ENCODE measurements around the gene KRTAP5-1. TPM values are rescaled to one million over a fixed set of nuclear protein-coding genes. Genes with fewer than 3 reads are reported as not detected.

KRTAP5-1 gene
- total RNA-seq, 1 experiment from 2014 or later, result not detected

DNA sequence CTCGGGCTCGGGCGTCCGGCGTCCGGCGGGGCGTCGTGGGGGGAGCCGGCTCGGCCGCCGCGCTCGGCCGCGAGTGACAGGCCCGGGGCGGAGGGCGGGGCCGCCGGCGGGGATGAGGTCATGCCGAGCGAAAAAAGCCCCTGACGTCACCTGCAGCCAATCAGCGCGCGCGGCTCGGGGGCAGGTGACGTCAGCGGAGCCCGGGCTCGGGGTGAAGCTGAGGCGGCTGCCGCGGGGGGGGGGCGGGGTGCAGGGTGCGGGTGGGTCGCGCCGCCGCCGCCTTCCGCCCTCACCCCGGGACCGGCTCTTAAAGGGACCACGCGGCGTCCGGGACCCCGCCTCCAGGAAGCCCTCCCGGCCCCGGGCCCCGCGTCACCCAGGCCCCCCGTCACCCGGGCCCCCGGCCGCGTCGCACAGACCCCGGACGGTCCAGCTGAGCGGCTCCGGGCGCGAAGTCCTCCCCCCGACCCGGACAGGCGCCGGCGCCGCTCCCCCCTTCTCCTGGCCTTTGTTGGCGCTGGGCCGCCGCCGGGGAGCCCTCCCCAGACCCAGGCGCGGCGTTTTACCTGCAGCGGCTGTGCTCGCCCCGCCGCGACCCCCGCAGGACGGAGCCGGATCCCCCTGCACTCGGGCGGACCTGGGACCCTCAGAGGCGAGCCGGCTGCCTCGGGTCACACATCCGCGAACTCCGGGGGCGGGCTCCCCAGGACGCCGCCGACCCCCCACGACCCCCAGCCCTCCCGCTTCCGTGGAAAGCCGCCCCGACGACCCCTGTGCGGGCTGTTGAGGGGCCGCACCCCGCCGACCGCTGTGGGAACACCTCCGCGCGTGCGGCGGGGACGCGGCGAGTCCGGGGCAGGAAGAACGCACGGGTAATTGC, 12.6 kb downstream of the KRTAP5-1 start, which contains the start of gene DUSP8:
DUSP8 (minus strand) TSS at position 75 of the 880 bp plus-strand sequence. CDS start 6,445 bp downstream, outside the sequence.
- peak; percentile 92 for DNase-seq (ENCODE audit: low spot score)

DNA sequence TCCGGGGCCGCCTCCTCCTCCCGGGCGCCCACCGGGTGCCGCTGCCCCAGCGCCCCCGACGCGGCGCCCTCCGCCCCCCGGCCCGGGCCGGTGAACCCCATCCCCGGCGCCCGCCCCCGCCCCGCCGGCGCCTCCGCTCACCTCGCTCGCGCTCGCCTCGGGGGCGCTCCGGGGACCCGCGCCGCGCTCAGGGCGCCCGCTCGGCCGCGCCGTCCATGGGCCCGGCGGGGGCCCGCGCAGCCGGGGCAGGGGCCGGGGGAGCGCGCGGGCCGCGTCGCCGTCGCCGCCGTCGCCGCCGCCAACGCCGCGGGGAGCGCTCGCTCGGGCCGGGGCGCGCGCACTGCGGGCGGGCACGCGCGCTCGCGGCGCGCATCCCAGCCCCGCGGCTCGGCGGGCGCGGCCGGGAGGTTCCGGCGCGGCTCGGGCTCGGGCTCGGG, 13.3 kb downstream of the KRTAP5-1 start:
- DNase-seq (ENCODE audit: low spot score), result no peak

DNA sequence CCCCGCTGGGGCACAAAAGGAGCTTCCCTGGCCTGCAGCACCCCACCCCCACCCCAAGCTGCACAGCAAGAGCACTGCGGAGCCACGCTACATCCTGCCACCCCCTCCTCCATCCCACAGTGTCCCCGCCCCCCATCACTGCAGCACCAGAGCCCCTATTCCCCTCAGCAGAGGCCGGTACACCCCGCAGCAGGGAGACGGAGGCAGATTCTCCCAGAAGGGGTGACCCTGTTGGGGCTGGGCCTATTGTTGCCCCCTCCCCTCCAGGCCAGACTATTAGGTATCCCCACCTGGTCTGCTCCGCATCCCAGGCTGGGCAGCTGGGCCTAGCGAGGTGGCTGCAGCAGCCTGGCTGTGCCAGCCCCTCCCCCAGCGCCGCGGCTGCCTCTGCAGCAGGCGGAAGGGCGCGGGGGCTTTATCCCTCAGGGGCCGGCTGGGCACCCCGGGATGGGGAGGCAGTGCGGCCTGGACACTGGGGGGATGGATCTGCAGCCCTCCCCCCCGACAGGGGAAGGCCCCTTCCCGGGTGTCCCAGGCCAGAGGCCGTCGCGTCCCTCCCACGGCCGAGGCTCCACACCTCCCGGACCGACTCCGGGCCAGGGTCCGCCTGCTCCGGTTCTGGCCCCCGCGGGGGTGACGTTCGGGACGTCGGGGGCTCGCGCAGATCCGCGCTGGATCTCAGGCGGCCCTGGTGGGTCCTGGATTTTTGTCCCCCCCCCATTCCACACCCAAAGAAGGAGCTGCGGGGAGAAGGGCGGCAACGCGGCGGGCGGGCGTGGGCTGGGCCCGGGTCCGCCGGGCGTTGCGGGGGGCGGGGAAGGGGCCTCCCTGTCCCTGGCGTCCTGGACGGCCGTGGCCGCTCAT, 14.0 kb downstream of the KRTAP5-1 start:
- no peak for DNase-seq (ENCODE audit: low spot score)

DNA sequence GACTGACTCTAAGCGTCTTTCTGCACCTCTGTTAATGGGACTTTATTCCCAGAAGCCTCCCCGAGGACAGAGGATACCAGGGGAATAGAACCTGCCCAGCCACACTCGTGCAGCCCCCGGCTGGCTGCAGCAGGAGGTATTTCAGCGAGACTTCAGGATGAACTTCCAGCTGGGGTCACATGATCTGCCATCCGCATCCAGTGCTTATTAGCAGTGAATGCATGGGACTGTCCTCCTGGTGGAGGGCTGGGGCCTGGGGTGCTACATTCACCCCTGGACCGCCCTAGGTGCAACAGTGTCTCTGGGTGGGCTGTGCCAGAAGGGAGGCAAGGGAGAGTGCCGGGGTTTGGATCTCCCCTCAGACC, 14.6 kb downstream of the KRTAP5-1 start:
- no peak for DNase-seq (ENCODE audit: low spot score)

DNA sequence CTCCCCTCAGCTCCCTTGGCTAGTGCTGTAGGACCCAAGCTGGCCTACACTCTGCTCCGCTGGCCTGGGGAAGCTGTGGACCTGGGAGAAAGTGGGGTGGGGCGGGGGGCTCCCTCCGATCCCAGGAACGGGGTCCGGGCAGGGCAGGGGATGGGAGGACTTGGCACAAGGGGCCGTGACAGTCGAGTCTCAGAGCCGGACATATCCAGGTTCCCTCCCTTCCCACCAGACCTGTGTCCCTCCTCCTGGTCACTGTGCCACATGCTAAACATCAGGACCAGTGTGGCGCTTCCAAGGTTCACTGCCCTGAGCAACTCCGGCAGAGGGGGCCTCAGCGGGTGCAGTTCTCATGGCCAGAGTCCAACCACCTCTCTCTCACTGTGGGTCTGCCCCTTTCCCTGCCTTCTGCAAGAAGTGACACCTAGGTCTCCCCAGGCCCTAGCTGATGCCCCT, 15.1 kb downstream of the KRTAP5-1 start:
- no peak for DNase-seq (ENCODE audit: low spot score)

DNA sequence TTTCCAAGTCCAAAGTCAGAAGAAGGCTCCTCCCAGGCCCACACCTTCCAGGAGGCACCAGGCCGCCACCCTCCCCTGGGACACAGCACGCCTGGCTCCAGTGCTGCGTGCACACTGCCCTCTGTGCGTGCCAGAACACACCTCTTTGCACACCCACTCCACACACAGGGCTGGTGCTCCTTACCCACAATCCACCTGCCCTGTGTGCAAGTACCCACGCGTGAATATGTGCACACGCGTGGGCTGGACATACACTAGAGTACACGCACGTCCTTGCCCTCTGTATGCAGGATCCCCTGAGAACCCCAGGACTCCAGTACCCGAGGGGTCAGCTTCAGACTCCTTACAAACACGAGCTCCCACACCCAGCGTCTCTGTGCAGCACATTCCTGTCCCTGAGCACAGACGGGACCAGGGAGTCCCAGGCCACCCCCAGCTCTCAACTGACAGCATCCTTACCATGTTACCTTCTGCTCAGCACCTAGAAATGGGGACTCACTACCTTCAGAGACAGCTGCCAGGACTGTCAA, 15.8 kb downstream of the KRTAP5-1 start:
- DNase-seq (ENCODE audit: low spot score), result no peak

DNA sequence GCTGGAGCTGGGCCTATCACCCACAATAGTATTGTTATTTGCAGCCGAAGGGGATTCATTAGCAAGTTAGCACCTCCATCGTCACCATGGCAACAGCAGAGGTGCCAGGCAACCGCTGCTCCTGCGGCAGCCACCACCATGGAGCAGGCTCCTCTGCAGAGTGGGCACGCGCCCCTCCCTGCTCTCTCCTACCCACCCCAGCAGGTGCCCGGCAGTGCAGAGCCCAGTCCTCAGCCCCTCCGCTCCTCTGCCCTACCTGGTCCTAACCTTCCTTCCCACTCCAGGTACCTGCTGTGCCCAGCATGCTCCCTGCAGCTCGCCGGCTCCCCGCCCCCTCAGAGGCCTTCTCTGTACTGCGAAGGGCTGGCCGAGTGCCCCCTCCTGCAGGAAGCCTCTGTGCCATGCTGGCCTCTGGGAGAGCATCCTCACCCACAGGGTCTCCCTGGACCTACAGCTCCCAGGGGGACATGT, 16.6 kb downstream of the KRTAP5-1 start:
- no peak for DNase-seq (ENCODE audit: low spot score)

DNA sequence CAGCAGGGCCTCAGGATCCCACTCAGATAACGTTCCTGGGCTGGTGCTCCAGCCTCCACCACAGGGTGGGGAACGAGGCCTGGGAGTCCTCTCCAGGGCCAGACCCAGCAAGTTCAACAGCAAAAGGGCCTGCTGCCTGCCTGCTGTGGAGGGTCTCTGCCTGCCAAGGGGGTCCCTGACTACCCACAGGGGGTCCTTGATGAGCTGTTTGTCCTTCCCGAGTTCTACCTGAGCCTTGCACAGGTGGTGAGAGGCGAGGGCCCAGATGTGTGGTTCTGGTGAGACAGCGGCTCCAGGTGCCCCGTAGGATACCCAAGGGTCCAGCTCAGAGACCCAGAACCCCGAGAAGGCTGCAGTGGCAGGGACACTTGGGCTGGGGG, 17.4 kb downstream of the KRTAP5-1 start:
- DNase-seq (ENCODE audit: low spot score), result no peak

DNA sequence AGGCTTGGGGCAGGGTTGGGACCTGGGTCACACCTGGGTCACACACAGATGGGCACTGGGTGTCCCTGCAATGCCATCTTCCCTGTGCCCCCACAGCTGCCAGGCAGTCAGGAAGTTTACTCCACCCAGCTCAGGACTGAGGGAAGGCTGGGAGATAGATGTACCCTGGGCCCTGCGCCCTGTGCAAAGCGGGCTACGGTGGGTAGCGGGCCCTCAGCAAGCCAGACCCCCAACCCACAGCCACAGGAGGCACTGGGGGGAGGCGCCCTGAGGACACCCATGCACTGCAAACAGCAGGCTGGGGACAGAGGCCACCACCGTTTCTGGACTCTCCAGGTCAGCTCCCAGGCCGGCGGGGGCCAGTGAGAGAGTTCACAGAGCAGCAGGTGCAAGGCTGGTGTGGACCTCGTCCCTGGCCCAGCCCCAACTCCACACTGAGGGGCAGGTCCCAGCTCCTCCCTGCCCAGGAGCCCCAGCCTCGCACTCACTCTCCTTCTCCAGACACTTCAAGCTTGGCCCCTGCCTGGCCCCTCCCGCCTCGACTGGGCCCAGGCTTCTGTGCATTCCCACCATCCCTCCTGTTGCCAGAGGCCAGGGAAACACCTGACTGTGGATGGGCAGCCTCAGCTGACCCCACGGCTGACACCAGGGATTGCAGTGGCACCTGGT, 17.9 kb downstream of the KRTAP5-1 start:
- no peak for DNase-seq (ENCODE audit: low spot score)

DNA sequence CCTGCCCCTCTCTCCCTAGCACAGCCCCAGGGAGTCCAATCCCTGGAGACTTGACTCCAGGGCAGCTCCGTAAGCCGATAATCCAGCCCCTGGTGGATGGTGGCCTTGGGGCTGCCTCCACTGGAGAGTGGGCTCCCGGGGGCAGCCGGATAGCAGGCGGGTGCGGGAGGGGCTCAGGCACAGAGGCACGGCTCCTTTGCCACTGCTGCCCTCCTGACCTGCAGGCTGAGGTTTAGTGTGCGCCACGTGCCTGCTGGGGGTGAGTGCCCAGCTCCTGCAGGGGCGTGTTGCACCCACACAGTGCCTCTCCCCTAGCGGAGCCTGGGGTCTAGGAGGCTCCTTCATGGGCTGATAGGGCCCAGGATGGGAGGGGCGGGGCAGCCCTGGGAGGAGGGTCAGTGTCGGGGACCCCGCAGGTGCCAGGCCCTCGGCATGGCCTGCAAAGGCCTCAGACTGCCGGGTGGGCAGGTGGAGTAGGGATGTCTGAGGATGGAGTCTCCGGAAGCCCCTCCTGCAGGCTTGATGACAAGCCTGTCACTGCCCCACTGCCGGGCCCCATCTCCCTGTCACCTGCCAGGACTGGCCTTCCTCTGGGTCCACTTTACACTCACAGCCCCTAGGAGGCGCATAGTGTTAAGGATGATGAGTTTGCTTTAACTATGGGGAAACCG, 18.6 kb downstream of the KRTAP5-1 start:
- no peak for DNase-seq (ENCODE audit: low spot score)

DNA sequence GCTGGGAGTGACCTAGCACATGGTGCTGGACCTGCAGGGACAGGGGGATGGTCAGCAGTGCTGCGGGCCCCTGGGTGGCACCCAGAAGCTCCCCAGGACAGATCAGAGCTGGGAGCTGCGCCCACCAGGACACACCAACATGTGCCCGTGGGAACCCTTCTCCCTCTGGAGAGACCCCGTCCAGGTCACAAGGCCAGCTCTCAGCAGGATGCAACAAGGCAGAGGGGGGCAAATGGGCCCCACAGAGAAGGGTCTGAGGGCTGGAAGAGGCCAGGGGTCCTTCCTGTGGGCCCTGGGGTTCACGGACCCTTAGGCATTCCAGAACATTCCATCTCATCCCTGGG, 19.2 kb downstream of the KRTAP5-1 start:
- no peak for DNase-seq (ENCODE audit: low spot score)

DNA sequence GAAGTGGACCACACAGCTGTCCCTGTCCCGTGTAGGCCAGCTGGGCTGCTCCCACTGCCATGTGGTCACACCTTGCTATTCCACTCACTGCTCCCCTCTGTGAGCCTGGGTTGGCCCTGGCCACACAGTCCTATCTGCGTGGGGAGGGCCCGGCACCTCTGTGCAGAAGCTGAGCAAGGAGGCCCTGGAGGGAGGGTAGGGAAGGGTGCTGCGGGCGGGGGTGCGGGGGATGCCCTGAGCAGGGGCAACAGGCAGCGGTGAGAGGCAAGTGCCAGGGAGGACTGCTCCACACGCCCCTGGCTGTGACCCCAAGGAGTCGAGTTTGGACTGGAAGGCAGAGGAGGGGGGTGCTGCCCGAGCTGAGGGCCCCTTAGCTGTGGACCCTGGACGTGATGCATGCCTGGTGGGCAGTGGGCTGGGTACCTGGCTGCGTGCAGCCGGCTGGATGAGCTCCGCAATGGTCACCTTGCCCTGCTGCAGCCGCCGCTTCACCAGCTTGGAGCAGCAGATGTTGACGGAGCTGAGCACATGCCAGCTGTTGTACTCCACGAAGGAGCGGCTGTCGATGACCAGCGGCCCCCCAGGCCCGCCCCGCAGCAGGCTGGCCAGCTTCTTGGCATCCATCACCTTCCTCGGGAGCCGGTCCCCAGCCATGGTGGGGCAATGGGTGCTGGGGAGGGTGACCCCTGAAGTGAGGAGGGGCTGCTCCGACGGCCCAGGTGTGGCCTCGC, 19.7 kb downstream of the KRTAP5-1 start:
- DNase-seq (ENCODE audit: low spot score), result no peak

DNA sequence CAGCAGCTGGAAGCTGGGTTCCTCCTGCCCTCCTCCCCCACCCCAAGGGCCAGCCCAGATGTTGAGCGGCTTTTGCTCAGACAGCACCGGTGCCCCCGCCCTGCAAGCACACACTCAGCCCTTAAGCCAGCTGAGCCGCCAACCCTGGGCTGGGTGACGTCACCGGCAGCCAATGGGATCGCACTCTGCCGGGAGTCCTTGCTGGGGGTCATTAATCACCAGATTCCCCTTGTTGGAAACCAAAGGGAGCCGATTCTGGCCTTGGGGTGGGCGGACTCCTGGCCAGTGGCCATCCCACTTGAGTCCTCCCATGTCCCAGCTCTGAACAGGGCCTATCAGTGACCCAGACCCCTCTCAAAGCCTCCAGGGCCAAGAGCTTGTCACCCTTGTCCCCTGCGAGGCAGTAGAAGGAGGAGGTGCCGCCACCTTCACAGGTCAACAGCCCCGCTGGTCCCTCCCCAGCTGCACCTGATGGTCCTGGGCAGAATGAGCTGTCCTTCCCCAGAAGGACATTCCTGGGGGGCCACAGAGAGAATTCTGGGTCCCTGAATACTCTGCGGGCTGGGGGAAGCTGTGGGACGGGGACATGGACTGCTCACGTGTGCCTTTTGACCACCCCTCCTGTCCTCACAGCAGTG, 20.4 kb downstream of the KRTAP5-1 start:
- DNase-seq (ENCODE audit: low spot score), result no peak

DNA sequence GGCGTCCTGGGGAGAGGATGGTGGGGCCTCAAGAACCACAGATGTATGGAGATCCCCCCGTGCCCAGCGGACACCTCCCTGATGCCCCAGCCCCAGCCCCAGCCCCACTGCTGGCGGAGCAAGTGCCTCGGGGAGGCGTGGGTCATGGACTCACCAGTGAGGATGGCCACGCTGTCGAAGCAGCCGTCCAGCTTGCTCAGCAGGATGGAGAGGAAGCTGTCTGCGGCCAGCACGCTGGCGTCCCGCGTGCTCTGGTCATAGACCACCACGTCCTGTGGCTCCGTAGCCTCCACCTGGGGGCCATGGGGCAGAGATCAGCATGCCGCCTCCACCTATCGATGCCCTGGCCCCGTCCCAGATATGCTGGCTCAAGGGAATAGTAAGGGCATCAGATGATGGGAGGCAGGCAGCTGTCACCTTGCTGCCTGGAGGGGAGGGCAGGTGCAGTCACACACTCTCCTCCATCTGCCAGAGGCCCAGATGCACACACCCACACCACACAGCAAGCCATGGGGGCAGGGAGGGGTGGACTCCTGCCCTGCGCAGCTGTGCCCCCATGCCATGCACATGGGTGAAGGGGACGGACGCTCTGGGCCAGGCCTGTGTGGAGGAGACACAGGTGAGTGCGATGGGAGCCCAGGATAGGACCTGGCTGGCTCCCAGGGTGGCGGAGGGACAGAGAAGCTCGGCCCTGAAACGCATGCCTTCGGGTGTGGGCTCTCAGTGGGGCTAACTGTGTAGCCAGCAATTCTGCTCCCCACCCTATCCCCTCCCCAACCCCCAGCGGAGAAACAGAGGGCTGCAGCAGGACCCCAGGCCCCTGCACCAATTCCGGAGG, 21.2 kb downstream of the KRTAP5-1 start:
- DNase-seq (ENCODE audit: low spot score), result no peak

DNA sequence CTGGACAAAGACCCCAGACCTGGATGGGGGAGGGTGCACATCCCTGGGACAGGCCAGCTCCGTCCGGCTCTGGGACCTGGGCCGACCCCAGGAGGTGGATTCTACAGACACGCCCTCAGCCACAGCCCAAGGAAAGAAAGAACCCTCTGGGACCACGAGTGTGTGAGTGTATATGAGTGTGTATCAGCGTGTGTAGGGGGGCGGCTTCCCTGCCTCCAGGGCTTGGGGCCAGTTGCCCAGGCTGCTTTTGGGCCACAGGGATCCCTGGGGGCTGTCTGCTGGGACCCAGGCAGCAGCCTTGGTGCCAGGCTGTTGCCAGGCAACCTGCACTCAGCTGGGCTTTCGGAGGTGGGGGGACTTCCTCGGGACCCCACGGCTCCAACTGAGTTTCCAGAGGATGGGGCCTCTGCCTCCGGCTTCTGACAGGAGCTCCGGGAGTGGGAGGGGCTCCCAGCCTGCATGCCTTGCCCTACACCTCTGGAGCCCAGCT, 21.9 kb downstream of the KRTAP5-1 start:
- DNase-seq (ENCODE audit: low spot score), result no peak

DNA sequence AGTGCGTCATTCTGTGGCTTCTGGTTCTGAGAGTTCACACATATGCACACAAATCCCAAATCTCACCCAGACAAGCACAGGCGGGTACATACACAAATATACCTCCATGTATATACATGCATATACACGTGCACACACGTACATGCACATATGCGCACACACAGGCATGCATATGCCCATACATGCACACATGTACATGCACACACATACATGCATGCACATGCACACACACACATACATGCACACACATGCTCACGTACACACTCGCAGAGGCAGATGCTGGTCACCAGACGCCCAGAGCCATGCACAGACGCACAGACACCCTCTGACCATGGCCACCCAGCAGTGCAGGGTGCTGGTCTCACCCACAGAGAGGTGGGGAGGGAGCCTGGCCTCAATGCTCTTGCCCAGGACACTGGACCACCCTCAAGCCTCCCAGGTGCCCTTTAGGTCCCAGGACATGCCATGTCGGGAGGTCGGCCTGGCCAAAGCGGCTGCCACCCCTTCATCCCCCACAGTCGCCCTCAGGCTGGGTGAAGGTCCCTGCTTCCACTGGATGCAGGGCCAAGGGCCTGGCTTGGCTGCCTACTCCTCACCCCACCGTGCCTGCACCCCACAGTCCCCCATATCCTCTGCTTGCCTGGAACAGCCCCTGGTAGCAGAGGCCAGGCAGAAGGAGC, 22.5 kb downstream of the KRTAP5-1 start:
- DNase-seq (ENCODE audit: low spot score), result no peak

DNA sequence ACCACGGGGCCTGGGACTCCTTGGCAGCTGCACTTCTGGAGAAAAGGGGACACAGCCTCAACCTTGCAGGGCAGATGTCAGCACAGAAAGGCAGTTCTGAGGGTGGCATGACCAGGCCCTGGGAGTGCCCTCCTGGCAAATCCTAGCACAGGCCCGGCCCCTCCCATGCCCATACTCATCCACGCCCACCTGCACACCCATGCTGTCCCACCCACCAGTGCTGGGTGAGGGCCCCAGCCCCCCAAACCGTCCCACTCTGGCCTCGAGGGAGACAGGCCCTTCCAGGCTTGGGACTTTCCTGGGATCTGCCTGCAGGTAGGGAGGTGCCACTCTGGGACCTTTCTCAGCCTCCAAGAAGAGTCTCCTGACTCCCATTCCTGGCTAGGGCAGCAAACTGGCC, 23.1 kb downstream of the KRTAP5-1 start:
- DNase-seq (ENCODE audit: low spot score), result no peak

DNA sequence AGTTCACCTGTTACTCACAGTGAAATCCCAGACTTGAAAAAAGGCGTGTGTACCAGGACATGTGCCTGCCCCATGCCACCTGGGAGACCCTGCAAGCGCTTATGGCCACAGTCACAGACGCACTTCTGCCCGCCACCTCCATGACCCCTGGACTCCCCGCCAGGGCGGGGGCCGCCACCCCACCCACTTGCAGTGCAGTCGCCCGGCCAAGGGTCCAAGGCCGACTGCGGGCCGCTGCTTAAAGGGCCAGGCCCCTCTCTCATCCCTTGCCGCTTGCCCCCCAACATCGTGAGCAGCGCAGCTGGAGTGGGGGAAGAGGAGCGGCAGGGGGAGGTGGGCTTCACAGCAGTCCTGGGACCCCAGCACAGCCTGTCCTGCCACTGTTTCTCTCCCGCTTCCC, 23.8 kb downstream of the KRTAP5-1 start:
- no peak for DNase-seq (ENCODE audit: low spot score)

Measured in HT-29 (cell line).